GM10847 (cell line): Measurements from ENCODE around the gene MAML2.

Experiments
- POLR2A ChIP-seq: IDR thresholded peaks from 2 replicates; pipeline ENCODE4 v1.6.1; 2011; ENCODE audit not compliant: insufficient read length; ENCODE audit errors: extremely low read depth

The MAML2 gene

DNA sequence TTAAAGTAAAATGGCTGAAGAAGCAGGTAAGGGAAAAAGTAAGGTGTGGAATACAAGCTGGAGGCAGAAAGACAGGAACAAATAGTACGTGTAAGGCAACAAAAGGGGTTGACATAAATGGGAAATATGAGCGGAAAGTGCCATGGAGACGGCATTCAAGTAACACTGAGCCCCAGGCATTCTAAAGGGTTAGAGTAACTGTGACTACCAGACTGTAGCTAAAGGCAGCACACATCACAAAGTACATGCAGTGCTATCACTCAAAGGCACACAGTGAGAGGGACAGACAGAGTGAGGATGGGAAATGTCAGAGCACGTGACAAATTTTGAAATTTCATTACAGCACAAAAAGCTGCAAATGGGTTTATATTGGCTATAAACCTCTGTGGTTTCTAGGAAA is 13.9 kb upstream of the MAML2 start:
- no peak for TF ChIP-seq POLR2A

DNA sequence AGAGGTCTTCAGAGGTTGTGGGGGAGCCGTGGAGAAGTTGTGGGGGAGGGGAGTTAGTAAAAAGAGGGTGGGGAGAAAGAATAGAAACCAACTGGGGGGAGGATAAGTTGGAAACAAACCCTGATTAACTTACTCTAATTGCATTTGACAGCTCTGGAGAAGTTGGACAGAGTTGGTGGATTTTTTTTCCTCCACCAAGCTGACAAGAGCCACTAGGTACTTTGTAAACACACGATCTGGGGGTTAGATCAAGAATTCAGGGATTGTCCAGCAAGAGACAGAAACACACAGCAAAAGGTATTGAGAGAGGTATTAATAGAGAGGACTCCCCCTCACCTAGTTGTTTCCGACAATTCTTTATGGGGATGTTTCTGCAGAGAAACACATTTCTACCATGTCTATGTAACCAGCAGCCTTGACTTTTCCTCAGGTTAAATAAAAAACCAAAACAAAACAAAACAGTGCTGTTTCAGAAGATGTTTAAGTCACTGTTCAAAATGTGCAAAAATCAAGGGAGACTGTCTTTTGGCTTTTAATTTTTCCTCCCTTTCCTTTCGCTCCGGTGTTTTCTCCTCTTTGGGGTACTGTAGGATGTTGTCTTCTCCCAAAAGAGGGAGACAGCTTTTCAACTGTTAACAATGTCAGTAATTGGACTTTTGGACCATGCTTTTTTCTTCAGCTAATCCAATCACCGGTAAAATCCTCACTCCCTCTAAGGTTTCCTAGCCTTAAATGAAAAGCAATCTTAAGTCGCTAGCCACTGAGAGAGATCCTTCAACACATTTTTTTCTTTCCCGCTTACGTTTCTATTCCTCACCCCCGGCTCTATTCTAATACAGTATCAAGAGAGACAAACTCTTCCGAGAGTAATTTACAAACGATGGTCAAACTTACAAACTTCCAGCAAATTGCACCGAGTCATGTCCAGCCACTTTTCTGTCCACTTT is 708 bp downstream of the MAML2 start:
- no peak for TF ChIP-seq POLR2A

DNA sequence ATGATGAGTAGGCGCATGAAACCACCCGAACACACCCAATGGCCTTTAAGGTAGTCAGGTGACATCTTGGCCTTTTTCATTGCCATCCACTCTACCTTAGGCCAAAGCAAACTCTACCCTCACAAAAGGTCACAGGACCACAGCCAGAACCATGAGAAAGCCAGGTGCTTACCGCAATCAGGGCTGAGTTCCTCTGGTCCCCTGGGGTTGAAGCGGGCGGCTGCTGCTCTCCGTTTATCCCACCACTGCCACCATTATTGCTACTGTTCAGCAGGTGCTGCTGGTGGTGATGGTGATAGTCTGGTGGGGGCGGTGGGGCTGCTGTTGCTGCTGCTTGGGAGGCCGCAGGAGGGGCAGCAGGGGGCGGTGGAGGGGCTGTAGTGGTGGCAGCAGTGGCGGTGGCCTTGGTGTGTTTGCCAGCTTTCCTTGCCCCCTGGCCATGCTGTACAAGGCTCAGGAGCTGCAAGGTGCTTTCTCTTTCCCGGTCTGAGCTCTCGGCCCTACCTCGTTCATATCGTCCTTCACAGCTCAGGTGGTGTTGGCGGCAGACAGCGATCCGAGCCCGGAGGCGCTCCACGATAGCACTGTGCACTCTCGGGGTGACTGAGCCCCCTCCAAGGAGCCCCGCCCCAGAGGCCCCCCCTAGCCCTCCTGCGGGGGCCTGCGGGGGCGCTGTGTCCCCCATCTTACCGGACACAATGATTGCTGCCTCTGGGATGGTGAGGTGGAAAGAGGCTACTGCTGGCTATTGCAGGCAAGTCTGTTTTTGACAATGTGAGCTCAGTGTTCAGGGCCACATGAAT is 1.6 kb downstream of the MAML2 start:
- TF ChIP-seq POLR2A = peak; percentile 12

DNA sequence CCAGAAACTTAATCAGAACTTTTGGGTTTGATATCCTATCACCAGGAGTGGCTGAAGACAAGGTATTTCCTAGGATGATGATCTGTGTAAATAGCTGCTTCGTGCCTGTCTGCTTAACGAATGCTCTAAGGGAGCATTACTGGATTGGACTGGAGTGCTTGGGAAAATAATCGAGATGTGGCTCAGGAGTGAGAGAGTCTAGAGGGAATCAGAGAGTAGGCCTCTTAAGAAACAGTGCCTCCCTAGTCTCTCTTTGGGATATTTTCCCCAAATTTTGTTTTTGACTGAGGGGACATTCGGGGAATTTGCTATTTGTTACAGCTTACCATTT is 2.5 kb downstream of the MAML2 start:
- no peak for TF ChIP-seq POLR2A

DNA sequence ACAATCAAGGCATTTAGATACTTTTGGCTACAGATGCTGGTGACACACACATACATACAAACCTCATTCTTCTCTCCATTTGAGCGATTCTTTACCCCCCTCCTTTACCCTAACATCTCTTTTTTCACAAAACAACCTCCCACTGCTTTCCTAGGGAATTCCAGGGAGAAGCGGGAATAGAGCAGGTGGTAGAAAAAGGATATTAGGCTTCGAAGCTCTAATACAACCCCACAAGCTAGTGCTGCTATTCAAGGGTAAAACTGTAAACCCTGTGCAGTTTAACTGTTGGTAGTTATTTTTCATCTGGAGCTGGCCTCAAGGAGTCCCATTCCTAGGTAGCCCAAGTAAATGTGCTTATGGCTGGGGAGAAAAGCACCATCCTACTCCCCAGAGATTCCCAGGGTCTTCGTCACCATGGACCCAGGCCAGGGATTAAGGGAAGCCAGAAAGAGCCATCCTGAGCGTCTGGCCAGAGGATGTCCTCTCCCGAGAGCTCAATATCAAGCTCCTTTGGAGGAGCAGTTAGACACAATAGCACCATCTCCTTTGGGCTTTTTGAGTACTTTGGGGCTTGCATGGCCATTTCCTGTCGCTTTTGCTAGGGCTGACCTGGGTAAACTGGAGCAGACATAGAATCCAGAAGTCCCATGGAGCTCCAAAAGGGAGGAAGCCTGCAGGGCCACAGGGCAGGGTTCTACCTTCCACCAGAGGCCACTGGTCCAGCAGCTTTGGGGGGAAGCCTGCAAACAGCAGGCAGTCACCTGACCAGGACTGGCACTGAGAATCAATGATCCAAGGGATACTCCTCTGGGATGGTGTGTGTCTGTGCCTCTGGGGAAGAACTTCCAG is 3.1 kb downstream of the MAML2 start:
- no peak for TF ChIP-seq POLR2A

DNA sequence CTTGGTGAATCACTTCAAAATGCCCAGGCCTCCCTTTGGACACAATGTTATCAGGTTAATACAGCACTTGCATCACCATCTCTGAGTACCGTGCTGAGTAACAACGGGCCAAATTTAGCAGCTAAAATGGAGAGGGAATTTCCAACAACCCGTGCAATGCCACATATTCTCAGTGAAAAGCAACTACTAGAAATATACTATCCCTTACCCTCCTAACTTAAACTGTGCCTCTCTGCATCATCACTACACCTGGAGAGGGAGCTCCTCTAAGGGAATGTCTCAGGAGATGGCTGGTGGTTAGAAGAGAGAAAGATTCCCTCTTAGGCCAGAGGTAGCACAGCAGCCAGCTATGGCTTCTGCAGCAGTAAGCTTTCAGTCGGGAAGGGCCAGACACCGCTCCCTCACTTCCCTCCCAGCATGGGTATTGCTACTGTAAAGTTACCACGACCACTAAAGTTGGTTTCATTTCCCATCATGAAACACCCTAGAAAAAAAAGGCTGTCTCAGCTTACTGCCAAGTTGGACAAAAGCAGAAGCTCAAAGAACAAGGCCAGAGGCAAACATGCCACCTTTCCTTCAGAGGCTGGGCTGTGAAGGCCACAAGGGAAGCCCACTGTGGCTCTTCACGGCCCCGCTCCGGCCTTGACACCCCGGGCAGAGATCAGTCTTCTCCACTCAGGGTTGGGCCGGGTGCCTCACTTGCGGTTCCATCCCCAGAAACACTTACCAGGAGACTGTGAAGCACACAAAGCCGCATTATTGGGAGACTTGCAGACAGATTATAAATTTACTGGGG is 3.9 kb downstream of the MAML2 start:
- TF ChIP-seq POLR2A = no peak

DNA sequence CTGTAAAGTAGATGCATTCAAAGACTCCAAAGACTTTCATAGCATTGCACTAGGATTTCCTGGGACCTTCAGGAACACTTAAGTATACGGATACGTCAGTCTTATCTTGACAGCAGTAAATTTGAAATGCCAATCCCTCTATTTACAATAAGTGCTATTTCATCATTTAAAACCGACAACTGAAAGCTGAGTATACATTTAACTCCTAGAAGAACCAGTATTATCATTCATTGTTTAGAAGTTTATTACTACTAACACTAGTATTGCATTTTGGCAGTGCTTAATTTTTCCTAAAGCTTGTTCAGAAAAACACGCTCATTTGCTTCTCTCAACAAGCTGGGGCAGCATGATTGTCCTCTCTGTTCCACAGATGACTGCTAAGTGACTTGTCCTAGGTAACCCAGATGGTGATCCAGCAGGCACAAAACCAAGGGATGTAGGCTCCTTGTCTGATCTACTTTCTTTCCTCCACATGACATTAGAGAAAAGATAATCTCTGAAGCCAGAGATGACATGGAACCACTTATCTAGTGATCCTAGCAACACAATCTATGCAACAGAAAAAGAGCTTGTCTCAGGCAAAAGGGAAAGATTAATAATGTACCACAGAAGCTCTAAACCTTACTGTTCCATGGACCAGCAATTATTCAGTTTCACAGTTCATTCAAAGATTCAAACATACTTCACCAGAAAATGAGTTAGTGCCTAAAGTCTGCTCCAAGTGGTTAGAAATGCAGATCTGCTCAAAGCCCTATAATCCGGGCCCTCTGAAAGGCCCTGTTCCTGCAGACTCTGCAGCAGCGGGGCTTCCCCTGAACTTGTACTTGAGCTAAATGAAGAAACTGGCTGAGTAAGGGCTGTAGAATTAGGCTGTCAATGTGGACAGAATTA is 5.2 kb downstream of the MAML2 start:
- TF ChIP-seq POLR2A = no peak

DNA sequence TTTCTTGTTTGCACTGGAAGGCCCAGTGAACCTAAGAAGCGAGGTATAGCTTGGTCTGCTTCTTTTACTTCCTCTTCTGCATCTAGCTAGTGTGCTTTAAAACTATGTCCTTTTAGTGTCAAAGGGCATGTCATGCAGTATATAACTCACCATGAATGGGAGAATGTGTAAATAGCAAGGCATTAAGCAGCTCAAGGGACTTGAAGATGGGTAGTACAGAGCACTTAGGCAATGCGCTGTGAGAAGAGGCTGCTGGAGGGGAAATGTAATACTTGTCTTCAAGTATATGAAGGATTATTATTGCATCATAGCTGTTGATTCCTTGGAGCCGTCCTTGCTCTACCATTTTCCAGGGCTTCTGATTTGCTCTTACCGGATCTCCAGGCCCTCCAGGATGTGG is 7.6 kb downstream of the MAML2 start:
- TF ChIP-seq POLR2A = no peak

DNA sequence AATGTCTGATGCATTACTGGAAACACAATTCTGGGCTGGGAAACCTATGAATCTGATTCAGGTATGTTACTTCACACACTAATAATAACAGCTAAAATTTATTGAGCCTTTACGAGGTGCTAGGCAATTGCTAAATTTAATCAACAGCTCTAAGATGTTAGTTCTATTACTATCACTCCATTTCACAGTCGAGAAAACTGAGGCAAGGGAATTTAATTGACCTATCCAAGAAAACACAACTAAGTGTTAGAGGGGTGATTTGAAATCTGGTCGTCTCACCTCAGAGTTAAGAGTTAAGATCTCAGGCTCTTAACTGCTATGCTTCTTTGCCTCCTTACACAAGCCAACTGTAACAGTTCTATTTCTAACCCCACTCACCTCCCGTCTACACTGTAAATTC is 8.8 kb downstream of the MAML2 start:
- no peak for TF ChIP-seq POLR2A

DNA sequence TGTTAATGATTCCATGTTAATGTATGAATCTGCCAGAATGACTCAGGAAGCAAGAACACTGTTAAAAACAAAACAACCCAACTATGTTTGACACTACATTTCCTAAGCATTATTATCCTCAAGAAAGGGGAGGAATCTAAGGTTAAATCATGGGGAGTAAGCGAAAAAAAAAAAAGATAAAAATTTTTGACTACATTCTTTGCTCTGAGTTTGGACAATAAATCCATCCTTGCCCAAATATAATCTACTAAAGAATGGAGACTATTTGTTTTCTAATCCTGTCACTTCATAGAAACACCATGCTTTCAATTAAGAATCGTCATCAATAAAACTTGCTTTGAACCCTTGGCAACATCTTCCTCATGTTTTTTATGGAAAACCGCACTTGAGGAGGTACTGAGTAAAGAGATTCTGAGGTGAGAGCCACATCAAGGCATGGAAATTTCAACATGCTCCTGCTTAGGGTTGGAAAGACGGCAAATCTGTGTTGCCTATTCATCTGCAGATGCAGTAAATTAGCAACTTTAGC is 9.7 kb downstream of the MAML2 start:
- no peak for TF ChIP-seq POLR2A

DNA sequence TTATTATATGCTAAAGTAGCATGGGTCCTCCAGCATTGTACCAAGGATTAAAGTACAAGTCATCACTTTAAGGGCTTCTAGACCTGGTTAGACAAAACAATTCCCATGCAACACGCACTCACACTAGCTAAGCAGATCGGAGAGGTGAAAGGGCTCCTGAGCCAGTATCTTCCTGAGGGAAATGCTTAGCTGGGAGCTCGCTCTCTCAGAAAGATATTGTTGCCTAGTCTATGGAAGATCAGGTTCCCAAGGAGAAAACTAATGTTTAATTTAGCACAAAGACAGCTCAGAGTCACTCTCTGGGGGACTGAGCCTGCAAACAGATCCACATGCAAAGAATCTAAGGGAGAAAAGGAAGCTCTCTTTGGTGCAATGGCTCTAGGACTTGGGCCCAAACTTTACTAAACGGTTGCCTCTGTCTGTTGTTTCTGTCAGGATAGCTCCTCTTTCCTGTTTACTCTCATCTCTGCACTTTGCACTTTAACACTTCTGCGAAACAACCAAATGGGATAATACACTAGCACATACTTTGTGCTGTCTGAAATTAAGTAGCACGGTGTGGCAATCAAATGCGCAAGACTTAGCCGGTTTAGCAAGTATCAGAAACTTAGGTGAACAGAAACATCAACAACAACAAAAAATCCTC is 10.7 kb downstream of the MAML2 start:
- no peak for TF ChIP-seq POLR2A

DNA sequence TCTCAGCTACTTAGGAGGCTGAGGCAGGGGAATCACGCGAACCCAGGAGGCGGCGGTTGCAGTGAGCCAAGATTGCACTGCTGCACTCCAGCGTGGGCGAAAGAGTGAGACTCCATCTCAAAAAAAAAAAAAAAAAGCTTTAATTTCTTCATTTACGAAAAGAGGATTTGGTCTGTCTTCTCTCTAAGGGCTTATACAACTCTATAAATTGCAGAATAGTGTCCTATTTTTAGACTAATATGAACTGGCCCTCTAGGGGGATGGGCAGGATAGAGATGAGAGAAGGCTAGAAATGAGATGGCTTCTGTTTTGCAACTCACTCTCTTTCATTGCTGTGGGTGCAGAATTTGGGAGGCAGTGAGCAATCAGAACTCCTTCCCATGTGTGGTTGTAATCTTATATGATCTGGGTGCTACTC is 11.3 kb downstream of the MAML2 start:
- TF ChIP-seq POLR2A = no peak

DNA sequence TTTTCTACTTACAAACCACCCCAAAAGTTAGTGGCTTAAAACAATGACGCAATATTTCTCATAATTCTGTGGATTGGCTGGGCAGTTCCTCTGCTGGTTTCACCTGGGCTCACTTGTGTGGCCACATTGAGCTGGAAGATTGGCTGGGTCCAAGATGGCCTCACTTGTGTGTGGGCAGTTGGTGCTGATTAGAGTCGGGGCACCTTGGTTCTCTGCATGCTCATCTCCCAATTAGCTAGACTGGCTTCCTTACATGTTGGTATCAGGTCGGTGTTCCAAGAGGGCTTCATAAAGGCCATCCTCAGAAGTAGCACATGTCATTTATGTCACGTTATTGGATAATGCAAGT is 12.5 kb downstream of the MAML2 start:
- TF ChIP-seq POLR2A = no peak
